ENCODE measurements around the gene TLL2. TPM values are rescaled to one million over a fixed set of nuclear protein-coding genes. Genes with fewer than 3 reads are reported as not detected.

Gene TLL2
- total RNA-seq, 1 experiment from 2014 or later = 0.18 TPM

GRCh38 chr10:96341219-96342182 is 172.2 kb downstream of the TLL2 start:
- no peak overlapping the region for H3K27ac ChIP-seq (ENCODE audit: low read length)
- no peaks in the 10 kb centered on the region for H3K79me2 ChIP-seq (ENCODE audit: low read length)
- no peaks in the 10 kb centered on the region for H3K9me3 ChIP-seq (ENCODE audit: low read length)
- no peak overlapping the region for H3K4me3 ChIP-seq (ENCODE audit: low read length)
- H3K27me3 ChIP-seq (ENCODE audit: low read length) = peaks cover 5% of the 10 kb centered on the region; the same call in 1 of the 2 replicates
- no peak for DNase-seq
- H2AFZ ChIP-seq (ENCODE audit: low read length) = no peak overlapping the region
- H3K9me2 ChIP-seq (replicated peaks; ENCODE audit: low read length) = no peaks in the 10 kb centered on the region
- no peak overlapping the region for H3K9ac ChIP-seq (ENCODE audit: low read length)
- intact Hi-C loops (cut with micrococcal nuclease) = no loop called here
- no peaks in the 10 kb centered on the region; the same call in 1 of the 2 replicates for H3K36me3 ChIP-seq (ENCODE audit: low read depth, low read length)
- BruUV-seq (replicated peaks) = no TSS peak
- POLR2A ChIA-PET (ENCODE audit: unreplicated experiment) = no interaction called here
- ATAC-seq = no peak
- no peak overlapping the region for H3K4me2 ChIP-seq (ENCODE audit: low read length)
- H4K20me1 ChIP-seq (ENCODE audit: low read length) = no peaks in the 10 kb centered on the region
- no peaks in the 10 kb centered on the region for H3F3A ChIP-seq (ENCODE audit: low read length, unreplicated experiment)
- H3K4me1 ChIP-seq (ENCODE audit: insufficient read depth, low read length) = no peaks in the 10 kb centered on the region
- TF ChIP-seq CTCF (conservative IDR thresholded peaks at IDR 0.05; ENCODE audit: low read depth, low read length) (no peak), EZH2 (IDR thresholded peaks at IDR 0.05; ENCODE audit: low read length, unreplicated experiment) (no peak), EZH2phosphoT487 (IDR thresholded peaks at IDR 0.05; ENCODE audit: borderline replicate concordance, low read length) (no peak)
- CTCF ChIA-PET = no interaction called here

- Histone ChIP-seq H3K9me2 (replicated peaks; ENCODE audit: low read length) (no peaks in the 10 kb centered on the region), H3K9ac (ENCODE audit: low read length) (no peak overlapping the region), H3K4me2 (ENCODE audit: low read length) (no peak overlapping the region), H2AFZ (ENCODE audit: low read length) (no peak overlapping the region), H3K9me3 (ENCODE audit: low read length) (no peaks in the 10 kb centered on the region), H3K36me3 (ENCODE audit: low read depth, low read length) (no peaks in the 10 kb centered on the region; the same call in 1 of the 2 replicates), H3K27me3 (ENCODE audit: low read length) (peaks cover 11% of the 10 kb centered on the region; the same call in 1 of the 2 replicates), H3K4me1 (ENCODE audit: insufficient read depth, low read length) (no peaks in the 10 kb centered on the region), H3K79me2 (ENCODE audit: low read length) (no peaks in the 10 kb centered on the region), H3K4me3 (ENCODE audit: low read length) (no peak overlapping the region), H3K27ac (ENCODE audit: low read length) (no peak overlapping the region), H4K20me1 (ENCODE audit: low read length) (no peaks in the 10 kb centered on the region), H3F3A (ENCODE audit: low read length, unreplicated experiment) (no peaks in the 10 kb centered on the region)
- BruUV-seq (replicated peaks) = no TSS peak
- POLR2A ChIA-PET (ENCODE audit: unreplicated experiment) = no interaction called here
- ATAC-seq (peak; percentile 57; the same call in 1 of the 2 replicates), DNase-seq (peak; percentile 54)
- CTCF ChIA-PET = no interaction called here
- intact Hi-C loops (cut with micrococcal nuclease) = no loop called here
- TF ChIP-seq EZH2 (IDR thresholded peaks at IDR 0.05; ENCODE audit: low read length, unreplicated experiment) (no peak), CTCF (conservative IDR thresholded peaks at IDR 0.05; ENCODE audit: low read depth, low read length) (peak; percentile 71)
These were observed 173.5 kb downstream of the TLL2 start for GRCh38 chr10:96339956-96340904.
